GM12873 (cell line): ENCODE data around the gene ARPC2.

Experiments
- CTCF ChIP-seq: IDR thresholded peaks from 2 replicates; pipeline ENCODE4 v1.5.1; 2012; ENCODE audit warnings: low read depth, mild to moderate bottlenecking, moderate library complexity, low read length, control low read depth; ENCODE audit not compliant: insufficient read depth; ENCODE audit errors: missing control alignments

Gene ARPC2

GRCh38 chr2:218193701-218194100 is 23.3 kb upstream of the ARPC2 start:
- no peak for TF ChIP-seq CTCF

GRCh38 chr2:218194880-218195279 is 22.1 kb upstream of the ARPC2 start:
- TF ChIP-seq CTCF, result no peak

- TF ChIP-seq CTCF, result no peak
These were observed 20.0 kb upstream of the ARPC2 start for GRCh38 chr2:218196974-218197373.

GRCh38 chr2:218202266-218202665 is 14.7 kb upstream of the ARPC2 start:
- TF ChIP-seq CTCF, result no peak

- no peak for TF ChIP-seq CTCF
These were observed 7.9 kb upstream of the ARPC2 start for GRCh38 chr2:218209078-218209477.

- no peak for TF ChIP-seq CTCF
These were observed 2.9 kb upstream of the ARPC2 start for GRCh38 chr2:218214116-218214515.

GRCh38 chr2:218216336-218216673 is 684 bp upstream of the ARPC2 start:
- no peak for TF ChIP-seq CTCF
